Measurements from ENCODE around the gene WDR48. TPM values are rescaled to one million over a fixed set of nuclear protein-coding genes. Genes with fewer than 3 reads are reported as not detected.

WDR48 gene
- total and polyA plus RNA-seq, 2 experiments from 2014 or later: 27.2 to 54.3 TPM

DNA sequence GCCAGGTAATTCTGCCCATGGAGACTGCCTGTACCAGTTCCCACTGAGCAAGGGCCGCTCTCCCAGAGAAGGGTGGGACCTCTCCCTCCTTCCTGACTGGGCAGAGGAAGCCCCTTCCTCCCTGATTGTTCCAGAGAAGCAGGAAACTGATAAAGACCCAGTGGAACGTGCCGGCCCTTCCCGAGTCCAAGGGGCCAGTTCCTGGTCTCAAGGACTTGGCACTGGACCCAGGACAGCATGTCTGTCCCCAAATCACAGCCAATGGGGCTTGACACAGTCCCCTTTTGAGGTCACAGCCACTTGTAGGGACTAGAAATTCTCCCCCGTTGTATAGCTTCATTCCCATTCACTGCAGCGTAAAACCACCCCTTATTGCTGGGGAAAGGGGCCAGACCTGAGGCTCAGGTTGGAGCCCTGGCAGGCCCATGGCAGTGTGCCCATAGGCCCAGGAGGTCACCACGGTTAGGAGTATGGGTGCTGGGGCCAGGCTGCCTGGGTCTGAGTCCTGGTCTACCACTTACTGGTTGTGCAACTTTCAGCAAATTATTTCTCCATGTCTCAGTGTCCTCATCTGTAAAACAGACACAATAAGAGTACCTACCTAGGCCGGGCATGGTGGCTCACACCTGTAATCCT lies 83.5 kb downstream of the WDR48 start:
- H3K27me3 ChIP-seq (ENCODE audit: insufficient read depth): no peaks in the 10 kb centered on the region
- no peaks in the 10 kb centered on the region for H3K4me1 ChIP-seq (ENCODE audit: insufficient read depth)
- H3K36me3 Mint-ChIP-seq (ENCODE audit: low read depth): no peaks in the 10 kb centered on the region
- no peaks in the 10 kb centered on the region for H3F3A ChIP-seq (replicated peaks; ENCODE audit: low read depth)
- H3K9me2 ChIP-seq (ENCODE audit: insufficient read depth): no peaks in the 10 kb centered on the region
- H3K4me2 ChIP-seq: no peak overlapping the region
- H3K4me3 Mint-ChIP-seq: no peak overlapping the region
- H3K4me1 Mint-ChIP-seq: no peaks in the 10 kb centered on the region; the same call in 2 of the 3 replicates
- peaks cover 4% of the 10 kb centered on the region for H3K27me3 Mint-ChIP-seq (ENCODE audit: insufficient read depth, low read depth, poor library complexity)
- TF ChIP-seq NANOG (IDR thresholded peaks at IDR 0.05; ENCODE audit: borderline replicate concordance): no peak
- TF ChIP-seq POLR2AphosphoS5 (IDR thresholded peaks at IDR 0.05; ENCODE audit: low read depth): no peak
- no peaks in the 10 kb centered on the region for H3K9me3 Mint-ChIP-seq
- H3K79me2 ChIP-seq (replicated peaks; ENCODE audit: insufficient read depth): no peaks in the 10 kb centered on the region
- no peaks in the 10 kb centered on the region for H4K20me1 ChIP-seq (replicated peaks; ENCODE audit: insufficient read depth)
- no peak overlapping the region for H3K27ac Mint-ChIP-seq
- H3K27ac ChIP-seq (ENCODE audit: low read depth): no peak overlapping the region
- ATAC-seq (no peak), DNase-seq (ENCODE audit: low spot score) (no peak)
- H2AFZ ChIP-seq: no peak overlapping the region
- H3K4me3 ChIP-seq: no peak overlapping the region
- H3K36me3 ChIP-seq (ENCODE audit: insufficient read depth): no peaks in the 10 kb centered on the region

DNA sequence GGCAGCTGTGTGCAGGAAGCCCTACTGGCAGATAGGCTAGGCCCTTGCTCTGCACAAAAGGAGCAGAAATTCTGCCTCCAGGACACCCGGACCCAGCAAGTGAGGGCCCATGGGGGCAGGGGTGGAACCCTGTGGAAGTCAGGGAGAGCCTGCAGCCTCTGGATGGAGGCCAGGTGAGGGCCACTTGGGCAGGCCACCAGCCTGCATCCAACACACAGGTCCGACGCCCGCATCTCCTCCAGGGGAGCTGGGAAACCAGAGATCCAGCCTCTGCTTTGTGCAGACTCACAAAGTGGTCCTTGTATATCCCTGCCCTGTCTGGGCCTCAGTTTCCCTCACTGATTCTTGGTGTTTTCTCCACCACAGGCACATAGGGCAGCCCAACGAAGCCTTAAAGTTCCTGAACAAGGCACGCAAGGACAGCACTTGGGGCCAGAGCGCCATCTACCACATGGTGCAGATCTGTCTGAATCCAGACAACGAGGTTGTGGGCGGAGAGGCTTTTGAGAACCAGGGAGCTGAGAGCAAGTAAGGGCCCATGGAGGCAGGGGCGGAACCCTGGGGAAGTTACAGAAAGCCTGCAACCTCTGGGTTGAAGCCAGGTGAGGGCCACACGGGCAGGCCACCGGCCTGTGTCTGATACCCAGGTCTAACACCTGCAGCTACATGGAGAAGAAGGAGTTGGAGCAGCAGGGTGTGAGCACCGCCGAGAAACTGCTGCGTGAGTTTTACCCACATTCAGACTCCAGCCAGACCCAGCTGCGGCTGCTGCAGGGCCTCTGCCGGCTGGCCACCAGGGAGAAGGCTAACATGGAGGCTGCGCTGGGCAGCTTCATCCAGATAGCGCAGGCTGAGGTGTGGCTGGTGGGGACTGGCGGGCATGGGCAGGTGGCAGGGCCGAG lies 85.0 kb downstream of the WDR48 start:
- Mint-ChIP-seq H3K4me3 (no peak overlapping the region), H3K4me1 (peaks cover 3% of the 10 kb centered on the region; the same call in 2 of the 3 replicates), H3K27me3 (ENCODE audit: insufficient read depth, low read depth, poor library complexity) (peaks cover 4% of the 10 kb centered on the region), H3K27ac (no peak overlapping the region), H3K36me3 (ENCODE audit: low read depth) (no peaks in the 10 kb centered on the region), H3K9me3 (no peaks in the 10 kb centered on the region)
- Histone ChIP-seq H3K27me3 (ENCODE audit: insufficient read depth) (no peaks in the 10 kb centered on the region), H3K4me3 (no peak overlapping the region), H2AFZ (no peak overlapping the region), H3F3A (replicated peaks; ENCODE audit: low read depth) (no peaks in the 10 kb centered on the region), H3K4me1 (ENCODE audit: insufficient read depth) (no peaks in the 10 kb centered on the region), H3K27ac (ENCODE audit: low read depth) (no peak overlapping the region), H3K4me2 (no peak overlapping the region), H3K36me3 (ENCODE audit: insufficient read depth) (no peaks in the 10 kb centered on the region), H4K20me1 (replicated peaks; ENCODE audit: insufficient read depth) (no peaks in the 10 kb centered on the region), H3K9me2 (ENCODE audit: insufficient read depth) (no peaks in the 10 kb centered on the region), H3K79me2 (replicated peaks; ENCODE audit: insufficient read depth) (no peaks in the 10 kb centered on the region)
- ATAC-seq: peak; percentile 18; the same call in 2 of the 3 replicates
- TF ChIP-seq, protein P1, sequence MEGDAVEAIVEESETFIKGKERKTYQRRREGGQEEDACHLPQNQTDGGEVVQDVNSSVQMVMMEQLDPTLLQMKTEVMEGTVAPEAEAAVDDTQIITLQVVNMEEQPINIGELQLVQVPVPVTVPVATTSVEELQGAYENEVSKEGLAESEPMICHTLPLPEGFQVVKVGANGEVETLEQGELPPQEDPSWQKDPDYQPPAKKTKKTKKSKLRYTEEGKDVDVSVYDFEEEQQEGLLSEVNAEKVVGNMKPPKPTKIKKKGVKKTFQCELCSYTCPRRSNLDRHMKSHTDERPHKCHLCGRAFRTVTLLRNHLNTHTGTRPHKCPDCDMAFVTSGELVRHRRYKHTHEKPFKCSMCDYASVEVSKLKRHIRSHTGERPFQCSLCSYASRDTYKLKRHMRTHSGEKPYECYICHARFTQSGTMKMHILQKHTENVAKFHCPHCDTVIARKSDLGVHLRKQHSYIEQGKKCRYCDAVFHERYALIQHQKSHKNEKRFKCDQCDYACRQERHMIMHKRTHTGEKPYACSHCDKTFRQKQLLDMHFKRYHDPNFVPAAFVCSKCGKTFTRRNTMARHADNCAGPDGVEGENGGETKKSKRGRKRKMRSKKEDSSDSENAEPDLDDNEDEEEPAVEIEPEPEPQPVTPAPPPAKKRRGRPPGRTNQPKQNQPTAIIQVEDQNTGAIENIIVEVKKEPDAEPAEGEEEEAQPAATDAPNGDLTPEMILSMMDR (conservative IDR thresholded peaks at IDR 0.05; ENCODE audit: low read depth in 2 of 2): peak in 1 of 2 experiments; percentile 38; a peak in 2 of 4 replicates
- TF ChIP-seq JUNB (IDR thresholded peaks at IDR 0.05; ENCODE audit: unreplicated experiment): no peak
- TF ChIP-seq, protein P2, sequence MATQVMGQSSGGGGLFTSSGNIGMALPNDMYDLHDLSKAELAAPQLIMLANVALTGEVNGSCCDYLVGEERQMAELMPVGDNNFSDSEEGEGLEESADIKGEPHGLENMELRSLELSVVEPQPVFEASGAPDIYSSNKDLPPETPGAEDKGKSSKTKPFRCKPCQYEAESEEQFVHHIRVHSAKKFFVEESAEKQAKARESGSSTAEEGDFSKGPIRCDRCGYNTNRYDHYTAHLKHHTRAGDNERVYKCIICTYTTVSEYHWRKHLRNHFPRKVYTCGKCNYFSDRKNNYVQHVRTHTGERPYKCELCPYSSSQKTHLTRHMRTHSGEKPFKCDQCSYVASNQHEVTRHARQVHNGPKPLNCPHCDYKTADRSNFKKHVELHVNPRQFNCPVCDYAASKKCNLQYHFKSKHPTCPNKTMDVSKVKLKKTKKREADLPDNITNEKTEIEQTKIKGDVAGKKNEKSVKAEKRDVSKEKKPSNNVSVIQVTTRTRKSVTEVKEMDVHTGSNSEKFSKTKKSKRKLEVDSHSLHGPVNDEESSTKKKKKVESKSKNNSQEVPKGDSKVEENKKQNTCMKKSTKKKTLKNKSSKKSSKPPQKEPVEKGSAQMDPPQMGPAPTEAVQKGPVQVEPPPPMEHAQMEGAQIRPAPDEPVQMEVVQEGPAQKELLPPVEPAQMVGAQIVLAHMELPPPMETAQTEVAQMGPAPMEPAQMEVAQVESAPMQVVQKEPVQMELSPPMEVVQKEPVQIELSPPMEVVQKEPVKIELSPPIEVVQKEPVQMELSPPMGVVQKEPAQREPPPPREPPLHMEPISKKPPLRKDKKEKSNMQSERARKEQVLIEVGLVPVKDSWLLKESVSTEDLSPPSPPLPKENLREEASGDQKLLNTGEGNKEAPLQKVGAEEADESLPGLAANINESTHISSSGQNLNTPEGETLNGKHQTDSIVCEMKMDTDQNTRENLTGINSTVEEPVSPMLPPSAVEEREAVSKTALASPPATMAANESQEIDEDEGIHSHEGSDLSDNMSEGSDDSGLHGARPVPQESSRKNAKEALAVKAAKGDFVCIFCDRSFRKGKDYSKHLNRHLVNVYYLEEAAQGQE (IDR thresholded peaks at IDR 0.05; ENCODE audit: unreplicated experiment): no peak
- DNase-seq (ENCODE audit: low spot score): no peak

Data from GM23338 (cell line).